GM12864 (cell line): ENCODE measurements around the gene MUSK.
"Not testable (repeated sequence)": the region's sequence is repeated elsewhere in the genome, so short reads cannot be mapped to it uniquely, and the experiment has no call there.

Experiments used
- DNase-seq: peaks from one replicate; pipeline ENCODE4 v3.0.0-alpha.2; 2011; ENCODE audit warnings: low read depth
- H3K4me3 ChIP-seq: 2 replicates; pipeline ENCODE4 v1.5.1; 2011; ENCODE audit warnings: mild to moderate bottlenecking, low read depth, low read length, control low read depth
- TF ChIP-seq, protein P1 (sequence below): IDR thresholded peaks from 2 replicates; pipeline ENCODE4 v1.5.1; 2011; ENCODE audit warnings: low read depth, mild to moderate bottlenecking, moderate library complexity, low read length, control low read depth, inconsistent platforms; ENCODE audit errors: missing control alignments

MUSK gene

DNA sequence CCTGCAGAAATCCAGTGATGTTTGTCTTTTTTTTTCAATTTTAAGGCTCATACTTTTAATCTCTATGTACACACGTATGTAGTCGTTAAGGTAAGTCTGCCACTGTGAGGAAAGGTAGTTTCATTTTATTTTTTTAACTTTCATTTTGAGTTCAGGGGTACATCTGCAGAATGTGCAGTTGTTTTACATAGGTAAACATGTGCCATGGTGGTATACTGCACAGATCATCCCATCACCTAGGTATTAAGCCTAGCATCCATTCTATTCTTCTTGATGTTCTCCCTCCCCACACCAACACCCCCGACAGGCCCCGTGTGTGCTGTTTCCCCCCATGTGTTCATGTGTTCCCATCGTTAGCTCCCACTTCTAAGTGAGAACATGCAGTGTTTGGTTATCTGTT, 19.7 kb downstream of the MUSK start:
- DNase-seq: no peak
- H3K4me3 ChIP-seq: no peak overlapping the region
- TF ChIP-seq, protein P1, sequence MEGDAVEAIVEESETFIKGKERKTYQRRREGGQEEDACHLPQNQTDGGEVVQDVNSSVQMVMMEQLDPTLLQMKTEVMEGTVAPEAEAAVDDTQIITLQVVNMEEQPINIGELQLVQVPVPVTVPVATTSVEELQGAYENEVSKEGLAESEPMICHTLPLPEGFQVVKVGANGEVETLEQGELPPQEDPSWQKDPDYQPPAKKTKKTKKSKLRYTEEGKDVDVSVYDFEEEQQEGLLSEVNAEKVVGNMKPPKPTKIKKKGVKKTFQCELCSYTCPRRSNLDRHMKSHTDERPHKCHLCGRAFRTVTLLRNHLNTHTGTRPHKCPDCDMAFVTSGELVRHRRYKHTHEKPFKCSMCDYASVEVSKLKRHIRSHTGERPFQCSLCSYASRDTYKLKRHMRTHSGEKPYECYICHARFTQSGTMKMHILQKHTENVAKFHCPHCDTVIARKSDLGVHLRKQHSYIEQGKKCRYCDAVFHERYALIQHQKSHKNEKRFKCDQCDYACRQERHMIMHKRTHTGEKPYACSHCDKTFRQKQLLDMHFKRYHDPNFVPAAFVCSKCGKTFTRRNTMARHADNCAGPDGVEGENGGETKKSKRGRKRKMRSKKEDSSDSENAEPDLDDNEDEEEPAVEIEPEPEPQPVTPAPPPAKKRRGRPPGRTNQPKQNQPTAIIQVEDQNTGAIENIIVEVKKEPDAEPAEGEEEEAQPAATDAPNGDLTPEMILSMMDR: no peak

- H3K4me3 ChIP-seq: no peak overlapping the region
- TF ChIP-seq, protein P1: no peak
- DNase-seq: no peak
These were observed 22.5 kb downstream of the MUSK start for GRCh38 chr9:110691002-110691549.

DNA sequence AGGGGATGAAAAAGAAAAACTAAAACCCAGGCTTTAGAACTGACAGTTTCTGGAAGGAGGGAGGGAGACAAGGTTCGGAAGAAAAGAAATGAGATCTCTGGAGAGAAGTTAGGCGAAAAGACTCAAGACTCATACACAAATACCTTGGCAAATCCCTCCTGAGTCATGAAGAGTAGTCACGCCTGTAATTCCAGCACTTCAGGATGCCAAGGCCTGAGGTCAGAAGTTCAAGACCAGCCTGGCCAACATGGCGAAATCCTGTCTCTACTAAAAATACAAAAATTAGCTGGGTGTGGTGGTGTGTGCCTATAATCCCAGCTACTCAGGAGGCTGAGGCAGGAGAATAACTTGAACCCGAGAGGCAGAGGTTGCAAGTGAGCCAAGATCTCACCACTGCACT, 27.3 kb downstream of the MUSK start:
- not testable (repeated sequence) for DNase-seq, H3K4me3 ChIP-seq

DNA sequence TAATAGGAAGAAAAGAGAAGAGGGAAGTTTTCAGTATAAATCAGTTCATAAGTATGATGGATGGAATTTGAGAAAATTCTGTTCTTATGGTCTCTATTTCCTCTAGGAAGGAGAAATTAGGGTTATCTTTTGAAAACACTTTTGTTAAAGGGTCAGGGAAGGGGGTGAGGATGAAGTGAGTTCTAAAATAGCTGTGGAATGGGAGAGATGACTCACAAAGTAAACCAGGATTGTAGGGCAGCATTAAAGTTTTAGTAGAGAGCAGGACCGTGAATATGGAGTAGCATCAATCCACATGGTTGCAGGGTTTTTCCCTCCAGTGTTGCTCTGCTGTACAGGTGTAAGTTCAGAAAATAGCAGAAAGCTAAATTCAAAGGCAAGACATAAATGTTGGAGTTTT, 32.4 kb downstream of the MUSK start:
- TF ChIP-seq, protein P1: no peak
- DNase-seq: no peak

DNA sequence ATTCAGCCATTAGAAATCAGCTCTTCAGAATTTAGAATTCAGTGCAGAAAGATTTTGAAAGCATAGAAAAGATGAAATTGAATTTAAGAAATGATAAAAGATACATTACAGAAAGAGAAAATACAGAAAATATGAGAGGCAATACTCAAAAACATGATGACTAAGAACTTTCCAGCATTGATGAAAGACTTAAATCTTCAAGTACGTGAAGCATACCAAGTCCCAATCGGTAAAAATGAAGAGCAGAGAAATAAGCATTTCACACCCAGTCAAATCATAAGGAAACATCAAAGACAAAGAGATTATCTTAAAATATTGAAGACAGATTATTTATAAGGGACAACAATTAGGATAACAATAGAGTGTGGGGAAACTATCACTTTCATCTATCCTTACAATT, 35.1 kb downstream of the MUSK start:
- TF ChIP-seq, protein P1: no peak

More for the DNA sequence above, 32.4 kb downstream of the MUSK start:
- no peak overlapping the region for H3K4me3 ChIP-seq

GRCh38 chr9:110707419-110707818, 38.8 kb downstream of the MUSK start:
- H3K4me3 ChIP-seq: no peak overlapping the region
- TF ChIP-seq, protein P1: no peak
- DNase-seq: no peak

More for the DNA sequence above, 35.1 kb downstream of the MUSK start:
- no peak for DNase-seq
- H3K4me3 ChIP-seq: no peak overlapping the region

DNA sequence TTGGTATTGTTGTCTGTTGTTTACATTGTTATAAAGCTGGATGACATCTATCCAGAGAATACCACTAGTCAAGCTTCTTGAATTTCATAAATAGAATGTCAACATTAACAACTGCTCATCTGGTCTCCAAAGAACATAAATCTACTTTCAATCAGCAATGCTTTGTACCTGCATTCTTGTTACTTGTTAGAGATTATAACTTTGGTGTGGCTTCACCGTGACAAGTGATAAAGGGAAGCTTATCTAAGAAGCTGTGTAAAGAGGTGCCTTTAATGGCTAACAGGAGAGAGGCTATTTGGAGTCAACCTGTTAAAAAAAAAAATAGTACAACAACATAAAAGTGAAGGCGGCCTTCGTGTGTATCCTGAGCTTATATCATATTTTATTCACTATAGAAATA, 41.8 kb downstream of the MUSK start:
- no peak for DNase-seq
- H3K4me3 ChIP-seq: no peak overlapping the region
- TF ChIP-seq, protein P1: no peak

DNA sequence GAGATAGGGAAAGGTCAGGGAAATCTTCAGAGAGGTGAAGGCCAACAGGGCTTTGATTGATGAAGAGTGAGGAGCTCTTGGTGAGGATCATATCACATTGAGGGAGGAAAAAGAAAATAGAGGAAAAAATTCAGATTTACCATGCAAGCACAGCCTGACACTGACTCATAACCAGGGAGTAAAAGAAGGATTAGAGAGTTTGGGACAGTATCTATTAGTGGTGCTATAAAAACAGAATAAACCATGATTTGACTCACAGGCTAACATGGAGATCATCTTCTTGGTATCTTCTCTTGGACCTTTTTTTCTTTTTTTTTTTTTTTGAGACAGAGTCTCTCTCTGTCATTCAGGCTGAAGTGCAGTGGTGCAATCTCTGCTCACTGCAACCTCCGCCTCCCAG, 44.4 kb downstream of the MUSK start:
- DNase-seq: no peak
- no peak overlapping the region for H3K4me3 ChIP-seq
- TF ChIP-seq, protein P1: no peak
